Measurements from ENCODE around the gene GABRG3.

The GABRG3 gene

DNA sequence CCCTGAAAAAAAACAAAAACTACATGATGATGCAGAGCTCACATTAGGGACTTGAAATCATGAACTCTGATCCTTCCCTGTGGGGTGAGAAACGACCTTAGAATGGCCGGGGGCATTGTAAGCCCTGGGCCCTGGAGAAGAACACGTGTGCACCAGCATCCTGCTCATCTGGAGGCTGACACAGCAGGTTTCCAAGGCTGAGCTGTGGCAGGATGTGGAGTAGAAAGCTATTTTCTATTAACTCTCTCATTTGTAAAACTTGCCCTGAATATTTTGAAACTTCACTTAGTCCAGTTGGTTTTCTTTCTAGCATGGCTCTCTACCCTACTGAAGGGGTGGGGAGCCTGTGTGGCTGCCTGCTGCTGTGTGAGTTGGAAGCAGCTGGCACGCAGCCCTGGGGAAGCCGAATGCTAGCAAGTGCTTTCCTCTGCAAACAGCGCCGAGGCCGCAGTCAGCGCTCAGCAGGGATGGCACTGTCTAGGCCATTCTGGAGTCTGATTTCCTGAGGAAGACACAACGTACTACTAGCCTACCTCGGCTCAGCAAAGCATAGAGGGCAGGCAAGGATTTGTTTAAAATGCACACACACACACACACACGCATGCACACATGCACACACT is 58.0 kb downstream of the GABRG3 start:
- no peak for TF ChIP-seq FOXP2 (optimal IDR thresholded peaks at IDR 0.05; ENCODE audit: borderline replicate concordance, extremely low read depth, extremely low read length, insufficient read depth)
- TF ChIP-seq, protein P1, sequence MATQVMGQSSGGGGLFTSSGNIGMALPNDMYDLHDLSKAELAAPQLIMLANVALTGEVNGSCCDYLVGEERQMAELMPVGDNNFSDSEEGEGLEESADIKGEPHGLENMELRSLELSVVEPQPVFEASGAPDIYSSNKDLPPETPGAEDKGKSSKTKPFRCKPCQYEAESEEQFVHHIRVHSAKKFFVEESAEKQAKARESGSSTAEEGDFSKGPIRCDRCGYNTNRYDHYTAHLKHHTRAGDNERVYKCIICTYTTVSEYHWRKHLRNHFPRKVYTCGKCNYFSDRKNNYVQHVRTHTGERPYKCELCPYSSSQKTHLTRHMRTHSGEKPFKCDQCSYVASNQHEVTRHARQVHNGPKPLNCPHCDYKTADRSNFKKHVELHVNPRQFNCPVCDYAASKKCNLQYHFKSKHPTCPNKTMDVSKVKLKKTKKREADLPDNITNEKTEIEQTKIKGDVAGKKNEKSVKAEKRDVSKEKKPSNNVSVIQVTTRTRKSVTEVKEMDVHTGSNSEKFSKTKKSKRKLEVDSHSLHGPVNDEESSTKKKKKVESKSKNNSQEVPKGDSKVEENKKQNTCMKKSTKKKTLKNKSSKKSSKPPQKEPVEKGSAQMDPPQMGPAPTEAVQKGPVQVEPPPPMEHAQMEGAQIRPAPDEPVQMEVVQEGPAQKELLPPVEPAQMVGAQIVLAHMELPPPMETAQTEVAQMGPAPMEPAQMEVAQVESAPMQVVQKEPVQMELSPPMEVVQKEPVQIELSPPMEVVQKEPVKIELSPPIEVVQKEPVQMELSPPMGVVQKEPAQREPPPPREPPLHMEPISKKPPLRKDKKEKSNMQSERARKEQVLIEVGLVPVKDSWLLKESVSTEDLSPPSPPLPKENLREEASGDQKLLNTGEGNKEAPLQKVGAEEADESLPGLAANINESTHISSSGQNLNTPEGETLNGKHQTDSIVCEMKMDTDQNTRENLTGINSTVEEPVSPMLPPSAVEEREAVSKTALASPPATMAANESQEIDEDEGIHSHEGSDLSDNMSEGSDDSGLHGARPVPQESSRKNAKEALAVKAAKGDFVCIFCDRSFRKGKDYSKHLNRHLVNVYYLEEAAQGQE (IDR thresholded peaks at IDR 0.05; ENCODE audit: insufficient read depth in 1 of 2, low read depth in 2 of 2, low read length in 2 of 2), result no peak
- TF ChIP-seq SIN3A (IDR thresholded peaks at IDR 0.05; ENCODE audit: borderline replicate concordance, insufficient read depth, low read length), result no peak
- TF ChIP-seq TAF1 (IDR thresholded peaks at IDR 0.05; ENCODE audit: borderline replicate concordance, insufficient read depth, low read length), result no peak
- no peak for TF ChIP-seq POLR2AphosphoS5 (IDR thresholded peaks at IDR 0.05; ENCODE audit: low read depth, low read length)

GRCh38 chr15:27036210-27036609 is 65.2 kb downstream of the GABRG3 start:
- TF ChIP-seq FOXP2 (optimal IDR thresholded peaks at IDR 0.05; ENCODE audit: borderline replicate concordance, extremely low read depth, extremely low read length, insufficient read depth) (no peak), SIN3A (IDR thresholded peaks at IDR 0.05; ENCODE audit: borderline replicate concordance, insufficient read depth, low read length) (no peak), POLR2AphosphoS5 (IDR thresholded peaks at IDR 0.05; ENCODE audit: low read depth, low read length) (no peak), TAF1 (IDR thresholded peaks at IDR 0.05; ENCODE audit: borderline replicate concordance, insufficient read depth, low read length) (no peak)
- TF ChIP-seq, protein P1 (IDR thresholded peaks at IDR 0.05; ENCODE audit: insufficient read depth in 1 of 2, low read depth in 2 of 2, low read length in 2 of 2), result no peak

- no peak for TF ChIP-seq POLR2AphosphoS5 (IDR thresholded peaks at IDR 0.05; ENCODE audit: low read depth, low read length)
- no peak for TF ChIP-seq TAF1 (IDR thresholded peaks at IDR 0.05; ENCODE audit: borderline replicate concordance, insufficient read depth, low read length)
- TF ChIP-seq SIN3A (IDR thresholded peaks at IDR 0.05; ENCODE audit: borderline replicate concordance, insufficient read depth, low read length), result no peak
- TF ChIP-seq, protein P1 (IDR thresholded peaks at IDR 0.05; ENCODE audit: insufficient read depth in 1 of 2, low read depth in 2 of 2, low read length in 2 of 2), result no peak
- TF ChIP-seq FOXP2 (optimal IDR thresholded peaks at IDR 0.05; ENCODE audit: borderline replicate concordance, extremely low read depth, extremely low read length, insufficient read depth), result no peak
Observed at GRCh38 chr15:27037501-27037900, 66.5 kb downstream of the GABRG3 start.

GRCh38 chr15:27039152-27039551 is 68.2 kb downstream of the GABRG3 start:
- no peak for TF ChIP-seq FOXP2 (optimal IDR thresholded peaks at IDR 0.05; ENCODE audit: borderline replicate concordance, extremely low read depth, extremely low read length, insufficient read depth)
- TF ChIP-seq, protein P1 (IDR thresholded peaks at IDR 0.05; ENCODE audit: insufficient read depth in 1 of 2, low read depth in 2 of 2, low read length in 2 of 2), result no peak
- TF ChIP-seq POLR2AphosphoS5 (IDR thresholded peaks at IDR 0.05; ENCODE audit: low read depth, low read length), result no peak
- TF ChIP-seq SIN3A (IDR thresholded peaks at IDR 0.05; ENCODE audit: borderline replicate concordance, insufficient read depth, low read length), result no peak
- no peak for TF ChIP-seq TAF1 (IDR thresholded peaks at IDR 0.05; ENCODE audit: borderline replicate concordance, insufficient read depth, low read length)

All from PFSK-1 (cell line).